Colonic mucosa (tissue), 4 donors: Measurements from ENCODE around the gene MMEL1. TPM values are rescaled to one million over a fixed set of nuclear protein-coding genes. Genes with fewer than 3 reads are reported as not detected.
"Not testable (repeated sequence)": the region's sequence is repeated elsewhere in the genome, so short reads cannot be mapped to it uniquely, and the experiment has no call there.

ENCODE experiments used
- DNase-seq: peaks from one replicate; pipeline ENCODE4 v3.0.0-alpha.2; 2020
- H3K27ac ChIP-seq: fragments of 200-600 bp; one replicate; pipeline ENCODE4 v1.8.0; 2021
- H3K27me3 ChIP-seq: fragments of 200-600 bp; one replicate; pipeline ENCODE4 v1.8.0; 2021
- H3K36me3 ChIP-seq: fragments of 200-600 bp; one replicate; pipeline ENCODE4 v1.8.0; 2021
- H3K4me1 ChIP-seq: fragments of 200-600 bp; one replicate; pipeline ENCODE4 v1.8.0; 2021; ENCODE audit warnings: mild to moderate bottlenecking
- H3K4me3 ChIP-seq: fragments of 200-600 bp; one replicate; pipeline ENCODE4 v1.8.0; 2021
- H3K9ac ChIP-seq, 2 donors: one replicate each; pipeline ENCODE4 v1.7.0; 2013; ENCODE audit warnings: control low read depth in 2 of 2, low read depth in 2 of 2, low read length in 2 of 2
- H3K9me3 ChIP-seq: fragments of 200-600 bp; one replicate; pipeline ENCODE4 v1.8.0; 2021
- CTCF ChIP-seq: fragments of 200-600 bp; IDR thresholded peaks from one replicate; pipeline ENCODE4 v1.8.0; 2022; ENCODE audit warnings: antibody characterized with exemption, mild to moderate bottlenecking
- intact Hi-C: fragments of 100-400 bp; cut with DNase I; formaldehyde crosslinking; loops from one replicate; pipeline ENCODE4 v1.14.1; 2022
- total RNA-seq, 2 donors: library from RNA; stranded (reverse); fragmentation: NEBNext Ultra II Directional in 1 of 2; extraction: Animal tissue kit (Norgen Biotek cat#: 25700) in 1 of 2; gene quantifications; one replicate each; pipeline ENCODE4 v1.2.1, GENCODE V29; 2021
- donor health status: healthy.
- donor health status: DM: no; HTN: no; CAD: no.
- donor health status: DM: no; HTN: no; CAD: no.

Gene MMEL1
- total RNA-seq, 2 donors from 2014 or later, result 11.4 to 13.9 TPM

- DNase-seq, H3K36me3 ChIP-seq, H3K4me3 ChIP-seq, H3K27me3 ChIP-seq, H3K9me3 ChIP-seq, H3K4me1 ChIP-seq, H3K9ac ChIP-seq, intact Hi-C loops, H3K27ac ChIP-seq: not testable (repeated sequence)
Observed at GRCh38 chr1:2652152-2652925, 19.5 kb upstream of the MMEL1 start.

DNA sequence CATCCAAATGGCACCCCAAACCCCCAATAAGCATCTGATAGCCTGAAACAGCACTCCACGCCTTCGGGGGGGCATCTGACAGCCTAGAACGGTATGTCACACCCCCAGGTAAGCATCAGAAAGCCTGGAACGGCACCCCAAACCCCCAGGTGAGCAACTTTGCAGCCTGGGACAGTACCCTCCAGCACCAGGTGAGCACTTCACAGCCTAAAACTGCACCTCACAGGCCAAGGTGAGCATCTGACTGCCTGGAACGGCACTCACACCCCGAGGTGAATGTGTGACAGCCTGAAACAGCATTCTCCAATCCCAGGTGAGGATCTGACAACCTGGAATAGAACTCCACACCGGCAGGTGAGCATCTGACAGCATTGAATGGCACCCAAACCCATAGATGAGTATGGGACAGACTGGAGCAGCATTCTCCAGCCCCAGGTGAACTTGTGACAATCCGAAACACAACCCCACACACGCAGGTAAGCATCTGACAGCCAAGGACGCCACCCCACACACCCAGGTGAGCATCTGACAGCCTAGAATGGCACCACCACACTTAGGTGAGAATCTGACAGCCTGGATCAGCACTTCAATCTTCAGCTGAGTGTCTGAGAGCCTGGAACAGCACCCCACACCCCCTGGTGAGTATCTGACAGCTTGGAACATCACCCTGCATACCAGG is 18.3 kb upstream of the MMEL1 start:
- intact Hi-C loops, result no loop called here
- H3K36me3 ChIP-seq, result no peaks in the 10 kb centered on the region

GRCh38 chr1:2646837-2647236 is 14.0 kb upstream of the MMEL1 start:
- no peak overlapping the region for H3K9ac ChIP-seq
- intact Hi-C loops, result loop anchor here (10.0 kb wide), 3 partner anchors 52 to 452 kb away; partner anchors contain the start of gene FAAP20

More for the DNA sequence above, 18.3 kb upstream of the MMEL1 start:
- no peak overlapping the region for H3K27ac ChIP-seq
- no peak for TF ChIP-seq CTCF
- no peak overlapping the region for H3K9ac ChIP-seq
- no peaks in the 10 kb centered on the region for H3K27me3 ChIP-seq
- H3K9me3 ChIP-seq, result no peaks in the 10 kb centered on the region
- H3K4me3 ChIP-seq, result no peak overlapping the region
- DNase-seq, result no peak
- H3K4me1 ChIP-seq, result no peaks in the 10 kb centered on the region

GRCh38 chr1:2645776-2646175 is 13.0 kb upstream of the MMEL1 start:
- intact Hi-C loops, result loop anchor here (10.0 kb wide), 3 partner anchors 51 to 451 kb away; partner anchors contain the start of gene FAAP20
- TF ChIP-seq CTCF, result no peak
- DNase-seq, result no peak

More at GRCh38 chr1:2646837-2647236, 14.0 kb upstream of the MMEL1 start:
- no peak for DNase-seq
- H3K27me3 ChIP-seq, result no peaks in the 10 kb centered on the region
- no peak overlapping the region for H3K4me3 ChIP-seq
- H3K9me3 ChIP-seq, result no peaks in the 10 kb centered on the region
- no peak overlapping the region for H3K27ac ChIP-seq
- TF ChIP-seq CTCF, result no peak
- H3K4me1 ChIP-seq, result peaks cover 5% of the 10 kb centered on the region
- no peaks in the 10 kb centered on the region for H3K36me3 ChIP-seq

GRCh38 chr1:2645143-2645542 is 12.3 kb upstream of the MMEL1 start:
- H3K9ac ChIP-seq, result no peak overlapping the region
- H3K27ac ChIP-seq, result no peak overlapping the region
- H3K27me3 ChIP-seq, result no peaks in the 10 kb centered on the region
- no peak for TF ChIP-seq CTCF
- no peaks in the 10 kb centered on the region for H3K9me3 ChIP-seq
- peaks cover 6% of the 10 kb centered on the region for H3K4me1 ChIP-seq
- no peak for DNase-seq
- H3K36me3 ChIP-seq, result no peaks in the 10 kb centered on the region
- intact Hi-C loops, result loop anchor here (10.0 kb wide), 3 partner anchors 50 to 450 kb away; partner anchors contain the start of gene FAAP20
- no peak overlapping the region for H3K4me3 ChIP-seq

More at GRCh38 chr1:2645776-2646175, 13.0 kb upstream of the MMEL1 start:
- H3K36me3 ChIP-seq, result no peaks in the 10 kb centered on the region
- H3K27ac ChIP-seq, result no peak overlapping the region
- H3K27me3 ChIP-seq, result no peaks in the 10 kb centered on the region
- no peak overlapping the region for H3K4me3 ChIP-seq
- peaks cover 6% of the 10 kb centered on the region for H3K4me1 ChIP-seq
- H3K9me3 ChIP-seq, result no peaks in the 10 kb centered on the region
- no peak overlapping the region for H3K9ac ChIP-seq
